Measurements from ENCODE around the gene FBXL12.

Gene FBXL12

DNA sequence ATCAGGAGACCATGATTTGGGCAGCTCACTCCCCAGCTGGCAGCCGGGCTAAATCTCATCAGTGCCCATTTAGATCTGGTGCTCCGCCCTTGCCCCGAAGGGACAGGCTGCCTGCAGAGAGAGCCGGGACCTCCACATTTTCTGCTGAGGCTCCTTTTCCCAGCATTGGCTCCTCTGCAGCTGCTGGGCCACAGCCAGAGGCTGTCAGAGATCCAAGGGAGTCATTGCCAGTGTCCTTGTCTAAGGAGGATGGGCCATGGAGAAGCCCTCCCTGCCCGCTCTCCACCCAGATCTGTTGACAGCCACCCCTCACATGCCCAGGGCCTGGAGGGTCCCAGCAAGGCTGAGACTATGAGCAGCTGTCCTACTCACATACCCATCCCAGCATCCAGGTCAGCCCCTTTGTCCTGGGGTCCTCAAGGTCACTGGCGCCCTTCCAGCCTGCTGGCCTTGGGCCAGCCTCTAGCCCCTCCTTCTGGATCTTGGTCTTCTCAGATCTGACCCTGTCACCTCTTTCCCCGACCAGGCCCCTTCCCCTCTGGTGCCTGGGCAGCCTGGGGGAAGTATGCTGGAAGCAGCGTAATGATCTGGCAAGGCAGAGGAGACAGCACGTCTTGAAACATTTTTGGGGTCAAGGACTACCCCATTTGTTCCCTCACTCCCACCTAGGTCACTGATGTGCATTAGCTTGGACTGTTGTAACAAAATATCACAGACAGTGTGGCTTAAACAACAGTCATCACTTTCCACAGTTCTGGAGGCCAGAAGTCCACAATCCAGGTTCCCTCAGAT, 24.2 kb upstream of the FBXL12 start:
- TF ChIP-seq, protein P1, sequence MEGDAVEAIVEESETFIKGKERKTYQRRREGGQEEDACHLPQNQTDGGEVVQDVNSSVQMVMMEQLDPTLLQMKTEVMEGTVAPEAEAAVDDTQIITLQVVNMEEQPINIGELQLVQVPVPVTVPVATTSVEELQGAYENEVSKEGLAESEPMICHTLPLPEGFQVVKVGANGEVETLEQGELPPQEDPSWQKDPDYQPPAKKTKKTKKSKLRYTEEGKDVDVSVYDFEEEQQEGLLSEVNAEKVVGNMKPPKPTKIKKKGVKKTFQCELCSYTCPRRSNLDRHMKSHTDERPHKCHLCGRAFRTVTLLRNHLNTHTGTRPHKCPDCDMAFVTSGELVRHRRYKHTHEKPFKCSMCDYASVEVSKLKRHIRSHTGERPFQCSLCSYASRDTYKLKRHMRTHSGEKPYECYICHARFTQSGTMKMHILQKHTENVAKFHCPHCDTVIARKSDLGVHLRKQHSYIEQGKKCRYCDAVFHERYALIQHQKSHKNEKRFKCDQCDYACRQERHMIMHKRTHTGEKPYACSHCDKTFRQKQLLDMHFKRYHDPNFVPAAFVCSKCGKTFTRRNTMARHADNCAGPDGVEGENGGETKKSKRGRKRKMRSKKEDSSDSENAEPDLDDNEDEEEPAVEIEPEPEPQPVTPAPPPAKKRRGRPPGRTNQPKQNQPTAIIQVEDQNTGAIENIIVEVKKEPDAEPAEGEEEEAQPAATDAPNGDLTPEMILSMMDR (IDR thresholded peaks at IDR 0.05; ENCODE audit: low read depth, low read length, missing control alignments) = no peak
- DNase-seq (ENCODE audit: low read depth) = no peak
- no peak overlapping the region for H3K4me3 ChIP-seq (ENCODE audit: low read depth, low read length)
- in situ Hi-C loops (cut with HindIII; ENCODE audit: low sequenced_read_pairs) = no loop called here

DNA sequence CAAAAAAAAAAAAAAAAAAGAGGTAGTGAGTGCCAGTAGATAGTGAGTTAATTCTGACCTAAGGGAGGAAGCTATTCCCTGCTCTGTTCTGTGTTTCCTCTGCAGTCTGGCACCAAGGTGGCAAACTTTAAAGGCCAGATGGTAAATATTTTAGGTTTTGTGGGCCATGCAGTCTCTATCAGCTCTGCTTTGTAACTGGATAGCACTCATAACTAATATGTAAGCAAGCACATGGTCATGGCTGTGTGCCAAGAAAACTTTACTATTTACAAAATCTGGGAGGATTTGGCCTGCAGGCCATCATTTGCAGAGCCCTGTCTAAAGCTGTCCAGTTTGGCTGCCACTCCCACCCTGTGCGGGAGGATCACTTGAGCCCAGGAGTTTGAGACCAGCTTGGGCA, 20.5 kb upstream of the FBXL12 start:
- in situ Hi-C loops (cut with HindIII; ENCODE audit: low sequenced_read_pairs) = no loop called here
- DNase-seq (ENCODE audit: low read depth) = no peak
- TF ChIP-seq, protein P1 (IDR thresholded peaks at IDR 0.05; ENCODE audit: low read depth, low read length, missing control alignments) = no peak
- no peak overlapping the region for H3K4me3 ChIP-seq (ENCODE audit: low read depth, low read length)

DNA sequence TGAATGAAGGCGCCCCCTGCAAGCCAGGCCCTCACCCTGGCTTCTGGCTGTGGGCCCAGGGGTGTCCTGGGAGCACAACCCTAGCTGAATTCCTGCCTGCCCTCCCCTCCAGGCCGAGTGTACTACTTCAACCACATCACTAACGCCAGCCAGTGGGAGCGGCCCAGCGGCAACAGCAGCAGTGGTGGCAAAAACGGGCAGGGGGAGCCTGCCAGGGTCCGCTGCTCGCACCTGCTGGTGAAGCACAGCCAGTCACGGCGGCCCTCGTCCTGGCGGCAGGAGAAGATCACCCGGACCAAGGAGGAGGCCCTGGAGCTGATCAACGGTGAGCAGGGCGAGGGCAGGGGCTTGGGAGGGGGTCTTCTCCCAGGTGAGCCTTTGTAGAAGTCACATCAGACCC, 19.4 kb upstream of the FBXL12 start:
- TF ChIP-seq, protein P1 (IDR thresholded peaks at IDR 0.05; ENCODE audit: low read depth, low read length, missing control alignments) = no peak
- DNase-seq (ENCODE audit: low read depth) = no peak
- H3K4me3 ChIP-seq (ENCODE audit: low read depth, low read length) = no peak overlapping the region
- in situ Hi-C loops (cut with HindIII; ENCODE audit: low sequenced_read_pairs) = no loop called here

DNA sequence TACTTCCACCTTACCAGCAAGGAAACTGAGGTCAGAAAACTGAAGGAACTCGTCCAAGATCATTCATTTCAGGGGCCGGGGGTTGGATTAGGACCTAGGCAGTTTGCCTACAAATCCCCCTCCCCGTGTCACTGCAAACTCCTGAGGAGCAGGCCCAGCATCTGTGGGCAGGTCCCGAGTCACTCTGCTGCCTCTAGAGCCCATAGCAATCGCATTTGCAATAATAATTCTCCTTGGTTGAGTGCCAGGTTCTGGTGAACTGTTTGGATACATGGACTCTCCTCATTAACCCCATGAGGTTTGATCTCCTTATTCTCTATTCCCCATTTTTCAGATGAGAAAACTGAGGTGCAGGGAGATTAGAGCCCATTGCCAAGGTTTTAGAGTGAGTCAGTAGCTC, 17.1 kb upstream of the FBXL12 start:
- TF ChIP-seq, protein P1 (IDR thresholded peaks at IDR 0.05; ENCODE audit: low read depth, low read length, missing control alignments) = no peak

DNA sequence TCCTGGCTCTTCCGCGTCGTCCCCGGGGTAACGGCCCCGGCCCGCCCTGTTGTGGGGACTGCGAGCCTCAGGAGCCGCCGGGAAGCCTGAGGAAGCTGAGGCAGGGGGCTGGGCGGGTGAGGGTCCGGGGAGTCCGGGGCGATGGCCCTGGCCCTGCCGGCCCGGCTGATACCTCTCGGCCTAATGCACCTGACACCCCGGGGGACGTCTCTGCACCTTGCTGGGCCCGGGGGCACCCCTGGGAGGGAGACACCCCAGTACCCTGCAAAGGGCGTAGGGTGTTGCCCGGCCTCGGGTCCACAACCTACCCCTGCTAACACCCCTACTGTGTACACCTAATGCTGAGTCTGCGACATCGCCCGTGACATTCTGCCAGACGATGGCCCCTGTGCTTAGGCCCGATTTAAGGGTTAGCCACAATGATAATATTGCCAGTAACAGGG, 16.6 kb upstream of the FBXL12 start:
- TF ChIP-seq, protein P1 (IDR thresholded peaks at IDR 0.05; ENCODE audit: low read depth, low read length, missing control alignments) = no peak
- in situ Hi-C loops (cut with HindIII; ENCODE audit: low sequenced_read_pairs) = no loop called here
- peak overlapping the region; percentile 91 for H3K4me3 ChIP-seq (ENCODE audit: low read depth, low read length)
- no peak for DNase-seq (ENCODE audit: low read depth)

More for the DNA sequence above, 17.1 kb upstream of the FBXL12 start:
- peak; percentile 15 for DNase-seq (ENCODE audit: low read depth)
- in situ Hi-C loops (cut with HindIII; ENCODE audit: low sequenced_read_pairs) = no loop called here
- H3K4me3 ChIP-seq (ENCODE audit: low read depth, low read length) = peak overlapping the region; percentile 91

DNA sequence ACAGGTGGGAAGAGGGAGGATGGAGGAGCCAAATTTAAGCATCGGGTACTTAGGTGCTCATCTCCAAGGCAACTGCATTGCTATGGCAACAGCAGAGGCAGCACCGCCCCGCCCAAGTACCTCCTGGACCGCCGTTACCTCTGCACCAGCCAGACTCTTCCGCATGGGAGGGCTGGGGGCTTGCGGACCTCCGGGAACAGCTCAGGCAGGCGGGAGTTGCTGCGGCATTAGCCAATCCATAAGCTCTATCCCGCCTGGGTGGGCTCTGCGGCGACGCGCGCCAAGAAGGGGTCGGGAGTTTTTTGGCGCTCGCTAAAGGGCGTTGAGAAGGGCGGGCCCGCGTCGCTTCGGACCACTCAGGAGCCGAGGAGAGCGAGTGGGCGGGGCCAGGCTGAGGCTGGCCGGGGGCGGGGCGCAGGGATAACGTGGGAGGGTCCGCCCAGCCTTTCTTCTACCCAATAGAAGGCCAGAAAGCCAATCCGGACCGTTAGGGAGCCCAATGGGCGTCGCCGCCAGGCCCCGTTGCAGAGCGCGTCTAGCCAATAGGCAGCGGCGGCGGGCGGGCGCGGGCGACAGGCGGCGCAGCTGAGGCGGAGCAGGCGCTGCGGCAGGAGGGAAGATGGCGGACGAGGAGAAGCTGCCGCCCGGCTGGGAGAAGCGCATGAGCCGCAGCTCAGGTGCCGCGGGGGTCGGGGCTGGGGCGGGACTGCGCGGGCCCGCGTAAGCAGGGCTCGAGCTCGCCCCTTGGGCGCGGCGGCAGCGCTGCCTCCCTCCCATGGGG, 16.0 kb upstream of the FBXL12 start, which contains the start of gene PIN1:
Gene PIN1, plus strand, starts transcription at position 593 of the 781 bp plus-strand sequence. Its CDS starts 27 bp downstream, at position 620.
- TF ChIP-seq, protein P1 (IDR thresholded peaks at IDR 0.05; ENCODE audit: low read depth, low read length, missing control alignments) = peak; percentile 61
- in situ Hi-C loops (cut with HindIII; ENCODE audit: low sequenced_read_pairs) = no loop called here
- H3K4me3 ChIP-seq (ENCODE audit: low read depth, low read length) = peak within 1 kb of the TSS; percentile 91
- peak; percentile 96 for DNase-seq (ENCODE audit: low read depth)
